Measurements from ENCODE around the gene COL15A1.

Gene COL15A1

GRCh38 chr9:99076030-99076429 is 132.3 kb downstream of the COL15A1 start:
- Histone ChIP-seq H3K9me3 (ENCODE audit: low read length) (no peaks in the 10 kb centered on the region), H3K36me3 (ENCODE audit: insufficient read depth, low read length) (no peaks in the 10 kb centered on the region), H3K27me3 (ENCODE audit: insufficient read depth, low read length) (no peaks in the 10 kb centered on the region), H3K4me3 (ENCODE audit: low read length) (no peak overlapping the region), H2AFZ (ENCODE audit: low read depth, low read length) (no peak overlapping the region), H3K4me1 (ENCODE audit: insufficient read depth, low read length) (no peaks in the 10 kb centered on the region)

GRCh38 chr9:99076483-99077171 is 132.9 kb downstream of the COL15A1 start:
- Histone ChIP-seq H3K27me3 (ENCODE audit: insufficient read depth, low read length) (no peaks in the 10 kb centered on the region), H3K9me3 (ENCODE audit: low read length) (no peaks in the 10 kb centered on the region), H3K4me3 (ENCODE audit: low read length) (no peak overlapping the region), H3K36me3 (ENCODE audit: insufficient read depth, low read length) (no peaks in the 10 kb centered on the region), H3K4me1 (ENCODE audit: insufficient read depth, low read length) (no peaks in the 10 kb centered on the region), H2AFZ (ENCODE audit: low read depth, low read length) (no peak overlapping the region)

- Histone ChIP-seq H3K27me3 (ENCODE audit: insufficient read depth, low read length) (peaks cover 2% of the 10 kb centered on the region), H3K9me3 (ENCODE audit: low read length) (no peaks in the 10 kb centered on the region), H3K4me1 (ENCODE audit: insufficient read depth, low read length) (no peaks in the 10 kb centered on the region), H3K36me3 (ENCODE audit: insufficient read depth, low read length) (no peaks in the 10 kb centered on the region), H3K4me3 (ENCODE audit: low read length) (no peak overlapping the region), H2AFZ (ENCODE audit: low read depth, low read length) (no peak overlapping the region)
These were observed 135.0 kb downstream of the COL15A1 start for GRCh38 chr9:99078717-99079116.

GRCh38 chr9:99079542-99079941 is 135.8 kb downstream of the COL15A1 start:
- no peaks in the 10 kb centered on the region for H3K9me3 ChIP-seq (ENCODE audit: low read length)
- no peak overlapping the region for H3K4me3 ChIP-seq (ENCODE audit: low read length)
- no peaks in the 10 kb centered on the region for H3K4me1 ChIP-seq (ENCODE audit: insufficient read depth, low read length)
- peaks cover 2% of the 10 kb centered on the region for H3K27me3 ChIP-seq (ENCODE audit: insufficient read depth, low read length)
- H3K36me3 ChIP-seq (ENCODE audit: insufficient read depth, low read length): no peaks in the 10 kb centered on the region
- H2AFZ ChIP-seq (ENCODE audit: low read depth, low read length): no peak overlapping the region

- Histone ChIP-seq H3K4me1 (ENCODE audit: insufficient read depth, low read length) (no peaks in the 10 kb centered on the region), H3K4me3 (ENCODE audit: low read length) (no peak overlapping the region), H3K27me3 (ENCODE audit: insufficient read depth, low read length) (peaks cover 5% of the 10 kb centered on the region), H3K9me3 (ENCODE audit: low read length) (no peaks in the 10 kb centered on the region), H3K36me3 (ENCODE audit: insufficient read depth, low read length) (no peaks in the 10 kb centered on the region), H2AFZ (ENCODE audit: low read depth, low read length) (no peak overlapping the region)
These were observed 139.3 kb downstream of the COL15A1 start for GRCh38 chr9:99083051-99083450.

GRCh38 chr9:99085949-99086948 is 142.5 kb downstream of the COL15A1 start:
- Histone ChIP-seq H3K27me3 (ENCODE audit: insufficient read depth, low read length) (peaks cover 5% of the 10 kb centered on the region), H3K9me3 (ENCODE audit: low read length) (no peaks in the 10 kb centered on the region), H3K36me3 (ENCODE audit: insufficient read depth, low read length) (no peaks in the 10 kb centered on the region), H3K4me1 (ENCODE audit: insufficient read depth, low read length) (no peaks in the 10 kb centered on the region), H3K4me3 (ENCODE audit: low read length) (no peak overlapping the region), H2AFZ (ENCODE audit: low read depth, low read length) (no peak overlapping the region)

- Histone ChIP-seq H3K36me3 (ENCODE audit: insufficient read depth, low read length) (no peaks in the 10 kb centered on the region), H3K4me3 (ENCODE audit: low read length) (no peak overlapping the region), H3K4me1 (ENCODE audit: insufficient read depth, low read length) (no peaks in the 10 kb centered on the region), H2AFZ (ENCODE audit: low read depth, low read length) (no peak overlapping the region), H3K27me3 (ENCODE audit: insufficient read depth, low read length) (peaks cover 5% of the 10 kb centered on the region), H3K9me3 (ENCODE audit: low read length) (peaks cover 1% of the 10 kb centered on the region)
These were observed 143.8 kb downstream of the COL15A1 start for GRCh38 chr9:99087462-99087861.

- Histone ChIP-seq H3K4me1 (ENCODE audit: insufficient read depth, low read length) (peaks cover 1% of the 10 kb centered on the region), H3K9me3 (ENCODE audit: low read length) (peaks cover 1% of the 10 kb centered on the region), H3K4me3 (ENCODE audit: low read length) (no peak overlapping the region)
These were observed 146.8 kb downstream of the COL15A1 start for GRCh38 chr9:99090336-99091130.

GRCh38 chr9:99092643-99093491 is 149.2 kb downstream of the COL15A1 start:
- Histone ChIP-seq H2AFZ (ENCODE audit: low read depth, low read length) (no peak overlapping the region), H3K27me3 (ENCODE audit: insufficient read depth, low read length) (no peaks in the 10 kb centered on the region), H3K4me1 (ENCODE audit: insufficient read depth, low read length) (peaks cover 16% of the 10 kb centered on the region), H3K9me3 (ENCODE audit: low read length) (peaks cover 1% of the 10 kb centered on the region), H3K36me3 (ENCODE audit: insufficient read depth, low read length) (no peaks in the 10 kb centered on the region), H3K4me3 (ENCODE audit: low read length) (no peak overlapping the region)

More at GRCh38 chr9:99090336-99091130, 146.8 kb downstream of the COL15A1 start:
- Histone ChIP-seq H3K27me3 (ENCODE audit: insufficient read depth, low read length) (peaks cover 3% of the 10 kb centered on the region), H2AFZ (ENCODE audit: low read depth, low read length) (no peak overlapping the region), H3K36me3 (ENCODE audit: insufficient read depth, low read length) (no peaks in the 10 kb centered on the region)

GRCh38 chr9:99093492-99093791 is 149.7 kb downstream of the COL15A1 start:
- H2AFZ ChIP-seq (ENCODE audit: low read depth, low read length): no peak overlapping the region
- H3K27me3 ChIP-seq (ENCODE audit: insufficient read depth, low read length): no peaks in the 10 kb centered on the region
- no peaks in the 10 kb centered on the region for H3K36me3 ChIP-seq (ENCODE audit: insufficient read depth, low read length)
- H3K4me3 ChIP-seq (ENCODE audit: low read length): no peak overlapping the region
- H3K9me3 ChIP-seq (ENCODE audit: low read length): peaks cover 1% of the 10 kb centered on the region
- peaks cover 16% of the 10 kb centered on the region for H3K4me1 ChIP-seq (ENCODE audit: insufficient read depth, low read length)

- H3K9me3 ChIP-seq (ENCODE audit: low read length): peaks cover 1% of the 10 kb centered on the region
- H2AFZ ChIP-seq (ENCODE audit: low read depth, low read length): no peak overlapping the region
- H3K4me1 ChIP-seq (ENCODE audit: insufficient read depth, low read length): peaks cover 16% of the 10 kb centered on the region
- H3K27me3 ChIP-seq (ENCODE audit: insufficient read depth, low read length): no peaks in the 10 kb centered on the region
- H3K4me3 ChIP-seq (ENCODE audit: low read length): no peak overlapping the region
- no peaks in the 10 kb centered on the region for H3K36me3 ChIP-seq (ENCODE audit: insufficient read depth, low read length)
These were observed 151.9 kb downstream of the COL15A1 start for GRCh38 chr9:99095565-99095964.

- Histone ChIP-seq H3K4me3 (ENCODE audit: low read length) (no peak overlapping the region), H2AFZ (ENCODE audit: low read depth, low read length) (no peak overlapping the region), H3K27me3 (ENCODE audit: insufficient read depth, low read length) (no peaks in the 10 kb centered on the region), H3K9me3 (ENCODE audit: low read length) (peaks cover 1% of the 10 kb centered on the region), H3K4me1 (ENCODE audit: insufficient read depth, low read length) (peaks cover 16% of the 10 kb centered on the region), H3K36me3 (ENCODE audit: insufficient read depth, low read length) (no peaks in the 10 kb centered on the region)
These were observed 152.7 kb downstream of the COL15A1 start for GRCh38 chr9:99096409-99096808.
